Vagina (tissue), 2 donors: ENCODE measurements around the gene PTPRN. TPM values are rescaled to one million over a fixed set of nuclear protein-coding genes. Genes with fewer than 3 reads are reported as not detected.

Experiments used
- DNase-seq, 2 donors: peaks; one replicate each; pipeline ENCODE4 v3.0.0-alpha.2; 2017; ENCODE audit errors: extremely low spot score in 2 of 2
- H3K27ac ChIP-seq: fragments of 200-600 bp; sonication (generic); one replicate; pipeline ENCODE4 v1.5.1; 2019
- H3K27me3 ChIP-seq: fragments of 200-600 bp; sonication (generic); one replicate; pipeline ENCODE4 v1.5.1; 2019
- H3K36me3 ChIP-seq, 2 donors: fragments of 200-600 bp; sonication (generic); one replicate each; pipeline ENCODE4 v1.5.1; 2017 to 2019
- H3K4me1 ChIP-seq: fragments of 200-600 bp; sonication (generic); one replicate; pipeline ENCODE4 v1.5.1; 2019
- H3K4me3 ChIP-seq, 2 donors: fragments of 200-600 bp; sonication (generic); 1 replicate in 1 of 2; 2 replicates in 1 of 2; pipeline ENCODE4 v1.5.1; 2016 to 2019
- H3K9me3 ChIP-seq: fragments of 200-600 bp; sonication (generic); one replicate; pipeline ENCODE4 v1.5.1; 2019
- CTCF ChIP-seq, 3 experiments: fragments of 450-650 bp in 2 of 3; fragments of 200-600 bp in 1 of 3; sonication (generic) in 1 of 3; IDR thresholded peaks; one replicate each; pipeline ENCODE4 v1.5.1; 2017 to 2019; ENCODE audit warnings: antibody characterized with exemption in 3 of 3, mild to moderate bottlenecking in 2 of 3, moderate library complexity in 2 of 3
- POLR2A ChIP-seq, 2 donors: fragments of 450-650 bp; IDR thresholded peaks; one replicate each; pipeline ENCODE4 v1.6.1; 2017; ENCODE audit warnings: antibody characterized with exemption in 2 of 2, mild to moderate bottlenecking in 2 of 2, moderate library complexity in 2 of 2
- POLR2AphosphoS5 ChIP-seq, 2 donors: sonication (generic); formaldehyde crosslinking; IDR thresholded peaks; one replicate each; pipeline ENCODE4 v1.9.0; 2017; ENCODE audit warnings: antibody characterized with exemption in 2 of 2, mild to moderate bottlenecking in 2 of 2, low read depth in 1 of 2; ENCODE audit not compliant: insufficient read depth in 1 of 2
- intact Hi-C: fragments of 100-400 bp; cut with DNase I; formaldehyde crosslinking; loops from one replicate; pipeline ENCODE4 v1.15.1; 2023
- total RNA-seq: library from RNA; depleted of rRNA; stranded (reverse); fragments of >200 nt; gene quantifications from one replicate; pipeline ENCODE4 v1.2.3, GENCODE V29; 2016

PTPRN gene
- total RNA-seq = 7.6 TPM

- Histone ChIP-seq H3K27ac (no peak within 1 kb of the TSS), H3K4me1 (no peaks in the 10 kb centered on the region), H3K36me3 (no peaks in the 10 kb centered on the region), H3K27me3 (no peaks in the 10 kb centered on the region), H3K9me3 (no peaks in the 10 kb centered on the region), H3K4me3 (no peak within 1 kb of the TSS)
- TF ChIP-seq POLR2A (IDR thresholded peaks at IDR 0.05) (no peak), POLR2AphosphoS5 (IDR thresholded peaks at IDR 0.05; ENCODE audit: insufficient read depth in 1 of 2, low read depth in 1 of 2) (no peak), CTCF (IDR thresholded peaks at IDR 0.05) (no peak)
- DNase-seq = no peak
- intact Hi-C loops = no loop called here
Observed at GRCh38 chr2:219309278-219309677, at the start of gene PTPRN. PTPRN (minus strand) TSS chr2:219309401; CDS start chr2:219309332, 69 bp downstream.

GRCh38 chr2:219358170-219359075 is 49.2 kb upstream of the PTPRN start:
- TF ChIP-seq CTCF (IDR thresholded peaks at IDR 0.05) (no peak), POLR2AphosphoS5 (IDR thresholded peaks at IDR 0.05; ENCODE audit: insufficient read depth in 1 of 2, low read depth in 1 of 2) (no peak), POLR2A (IDR thresholded peaks at IDR 0.05) (no peak)
- H3K27ac ChIP-seq = no peak overlapping the region
- no peaks in the 10 kb centered on the region for H3K36me3 ChIP-seq
- no peaks in the 10 kb centered on the region for H3K27me3 ChIP-seq
- intact Hi-C loops = no loop called here
- H3K4me3 ChIP-seq = peak overlapping the region in 1 of 2 donors; percentile 3
- peaks cover 17% of the 10 kb centered on the region for H3K4me1 ChIP-seq
- no peaks in the 10 kb centered on the region for H3K9me3 ChIP-seq
- no peak for DNase-seq

- DNase-seq = no peak
- Histone ChIP-seq H3K27ac (no peak overlapping the region), H3K27me3 (no peaks in the 10 kb centered on the region), H3K4me1 (peaks cover 10% of the 10 kb centered on the region), H3K36me3 (no peaks in the 10 kb centered on the region), H3K4me3 (no peak overlapping the region), H3K9me3 (no peaks in the 10 kb centered on the region)
- intact Hi-C loops = no loop called here
- TF ChIP-seq POLR2AphosphoS5 (IDR thresholded peaks at IDR 0.05; ENCODE audit: insufficient read depth in 1 of 2, low read depth in 1 of 2) (no peak), POLR2A (IDR thresholded peaks at IDR 0.05) (no peak), CTCF (IDR thresholded peaks at IDR 0.05) (no peak)
Observed at GRCh38 chr2:219356834-219357233, 47.6 kb upstream of the PTPRN start.

GRCh38 chr2:219354582-219354981 is 45.4 kb upstream of the PTPRN start:
- no peak overlapping the region for H3K4me3 ChIP-seq
- no peaks in the 10 kb centered on the region for H3K27me3 ChIP-seq
- intact Hi-C loops = no loop called here

More at GRCh38 chr2:219354582-219354981, 45.4 kb upstream of the PTPRN start:
- TF ChIP-seq POLR2A (IDR thresholded peaks at IDR 0.05) = no peak
- TF ChIP-seq CTCF (IDR thresholded peaks at IDR 0.05) = no peak
- TF ChIP-seq POLR2AphosphoS5 (IDR thresholded peaks at IDR 0.05; ENCODE audit: insufficient read depth in 1 of 2, low read depth in 1 of 2) = no peak
- H3K4me1 ChIP-seq = peaks cover 10% of the 10 kb centered on the region
- H3K9me3 ChIP-seq = no peaks in the 10 kb centered on the region
- DNase-seq = no peak
- H3K36me3 ChIP-seq = no peaks in the 10 kb centered on the region
- no peak overlapping the region for H3K27ac ChIP-seq
